SK-N-MC (cell line): Measurements from ENCODE around the gene SWT1.
"Not testable (repeated sequence)": the region's sequence is repeated elsewhere in the genome, so short reads cannot be mapped to it uniquely, and the experiment has no call there.

Experiments
- DNase-seq: peaks from one replicate; pipeline ENCODE4 v3.0.0-alpha.2; 2011; ENCODE audit warnings: low read depth, low spot score
- H3K27ac ChIP-seq: fragments of 200-600 bp; sonication (generic); 2 replicates; pipeline ENCODE4 v1.5.1; 2016; ENCODE audit warnings: mixed run types
- H3K36me3 ChIP-seq: fragments of 200-600 bp; sonication (generic); 2 replicates; pipeline ENCODE4 v1.6.1; 2017; ENCODE audit warnings: antibody characterized with exemption, low read length, mixed read lengths; ENCODE audit not compliant: insufficient read depth
- H3K4me3 ChIP-seq: fragments of 200-600 bp; sonication (generic); 2 replicates; pipeline ENCODE4 v1.5.1; 2016
- H3K9ac ChIP-seq: fragments of 200-600 bp; sonication (generic); 2 replicates; pipeline ENCODE4 v1.8.0; 2017; ENCODE audit warnings: mixed run types, mixed read lengths; ENCODE audit not compliant: insufficient read length
- H3K9me3 ChIP-seq: fragments of 200-600 bp; sonication (generic); 2 replicates; pipeline ENCODE4 v1.6.1; 2017; ENCODE audit warnings: low read depth, mild to moderate bottlenecking, antibody characterized with exemption, low read length, moderate library complexity, mixed read lengths
- EZH2 ChIP-seq: fragments of 200-600 bp; sonication (generic); IDR thresholded peaks from one replicate; pipeline ENCODE4 v1.6.1; 2017; ENCODE audit warnings: antibody characterized with exemption
- FOXP2 ChIP-seq: optimal IDR thresholded peaks from 2 replicates; pipeline ENCODE3; 2011; ENCODE audit warnings: mild to moderate bottlenecking, moderate library complexity; ENCODE audit not compliant: insufficient read depth; ENCODE audit errors: extremely low read length, control extremely low read depth
- POLR2AphosphoS5 ChIP-seq: IDR thresholded peaks from 2 replicates; pipeline ENCODE4 v1.6.1; 2012; ENCODE audit warnings: mild to moderate bottlenecking, low read depth, low read length, borderline replicate concordance

SWT1 gene

GRCh38 chr1:185208626-185209180 lies 51.7 kb downstream of the SWT1 start:
- no peaks in the 10 kb centered on the region for H3K9me3 ChIP-seq
- H3K4me3 ChIP-seq: no peak overlapping the region
- H3K27ac ChIP-seq: no peak overlapping the region
- H3K36me3 ChIP-seq: no peaks in the 10 kb centered on the region
- H3K9ac ChIP-seq: no peak overlapping the region
- no peak for DNase-seq
- TF ChIP-seq POLR2AphosphoS5 (no peak), FOXP2 (no peak), EZH2 (no peak)

GRCh38 chr1:185209357-185209756 lies 52.4 kb downstream of the SWT1 start:
- H3K9me3 ChIP-seq, H3K4me3 ChIP-seq, H3K9ac ChIP-seq, H3K27ac ChIP-seq, DNase-seq, H3K36me3 ChIP-seq: not testable (repeated sequence)

- no peak for DNase-seq
- H3K27ac ChIP-seq: peak overlapping the region; percentile 59
- no peak overlapping the region for H3K4me3 ChIP-seq
- TF ChIP-seq POLR2AphosphoS5 (no peak), EZH2 (no peak), FOXP2 (no peak)
- no peaks in the 10 kb centered on the region for H3K36me3 ChIP-seq
- no peaks in the 10 kb centered on the region for H3K9me3 ChIP-seq
- H3K9ac ChIP-seq: no peak overlapping the region
Measured at GRCh38 chr1:185213091-185213490, 56.1 kb downstream of the SWT1 start.

DNA sequence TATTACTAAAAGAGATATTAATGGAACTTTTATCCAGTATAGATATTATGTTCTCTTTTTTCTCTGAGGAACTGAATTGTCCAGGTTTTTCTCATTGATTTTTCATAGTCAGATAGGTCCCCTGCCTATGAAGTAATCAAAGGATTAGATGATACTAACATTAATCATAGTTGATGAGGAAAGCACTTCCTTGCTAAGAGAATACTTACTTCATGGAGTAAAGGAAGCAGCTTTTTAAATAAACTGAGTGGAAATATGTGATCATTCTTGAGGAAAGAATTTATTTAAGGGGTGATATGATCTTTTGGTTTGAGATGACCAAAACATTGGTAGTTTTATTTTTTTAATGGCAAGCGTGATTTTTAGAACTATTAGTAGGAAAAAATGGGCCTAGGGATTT lies 58.9 kb downstream of the SWT1 start:
- H3K4me3 ChIP-seq: no peak overlapping the region
- TF ChIP-seq FOXP2 (no peak), EZH2 (no peak), POLR2AphosphoS5 (no peak)
- H3K27ac ChIP-seq: no peak overlapping the region
- H3K36me3 ChIP-seq: no peaks in the 10 kb centered on the region
- H3K9me3 ChIP-seq: no peaks in the 10 kb centered on the region
- no peak overlapping the region for H3K9ac ChIP-seq
- DNase-seq: no peak

DNA sequence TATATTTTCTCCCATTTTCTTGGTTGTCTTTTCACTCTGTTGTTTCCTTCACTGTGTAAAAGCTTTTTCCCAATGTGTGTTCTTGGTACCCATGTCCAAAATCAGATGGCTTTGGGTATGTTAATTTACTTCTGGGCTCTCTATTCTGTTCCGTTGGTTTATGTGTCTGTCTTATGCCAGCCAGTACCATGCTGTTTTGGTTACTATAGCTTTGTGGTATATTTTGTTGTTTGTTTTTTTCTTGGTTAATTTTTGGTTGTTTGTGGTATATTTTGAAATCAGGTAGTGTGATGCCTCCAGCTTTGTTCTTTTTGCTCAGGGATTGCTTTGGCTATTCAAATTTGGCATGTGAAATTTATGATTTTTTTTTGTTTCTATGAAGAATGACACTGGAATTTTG lies 67.2 kb downstream of the SWT1 start:
- H3K27ac ChIP-seq: no peak overlapping the region
- no peak overlapping the region for H3K4me3 ChIP-seq
- peaks cover 7% of the 10 kb centered on the region; the same call in 1 of the 2 replicates for H3K36me3 ChIP-seq
- DNase-seq: no peak
- TF ChIP-seq POLR2AphosphoS5 (no peak), FOXP2 (no peak), EZH2 (no peak)
- no peak overlapping the region for H3K9ac ChIP-seq
- peaks cover 9% of the 10 kb centered on the region; the same call in 1 of the 2 replicates for H3K9me3 ChIP-seq

GRCh38 chr1:185227161-185227560 lies 70.2 kb downstream of the SWT1 start:
- H3K9ac ChIP-seq: no peak overlapping the region
- H3K27ac ChIP-seq: no peak overlapping the region
- H3K4me3 ChIP-seq: no peak overlapping the region
- DNase-seq: no peak
- peaks cover 9% of the 10 kb centered on the region; the same call in 1 of the 2 replicates for H3K9me3 ChIP-seq
- peaks cover 7% of the 10 kb centered on the region; the same call in 1 of the 2 replicates for H3K36me3 ChIP-seq
- TF ChIP-seq POLR2AphosphoS5 (no peak), FOXP2 (no peak), EZH2 (no peak)

DNA sequence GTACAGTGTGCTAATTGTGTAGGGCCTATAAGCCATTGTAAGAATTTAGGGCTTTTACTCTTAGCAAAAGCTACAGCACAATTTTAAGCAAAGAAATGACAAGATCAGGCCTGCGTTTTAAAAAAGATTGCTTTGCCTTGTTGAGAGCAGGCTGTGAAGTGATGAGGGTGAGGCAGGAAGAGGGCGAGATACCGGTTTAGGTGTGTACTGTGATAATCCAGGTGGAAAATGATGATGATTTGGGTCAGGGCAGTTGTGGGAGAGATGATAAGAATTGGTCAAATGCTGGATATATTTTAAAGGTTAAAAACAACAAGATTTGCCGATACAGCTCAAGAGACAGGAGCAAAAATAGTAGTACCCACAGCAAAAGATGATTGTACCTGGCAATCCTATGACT lies 72.0 kb downstream of the SWT1 start:
- Histone ChIP-seq H3K27ac (no peak overlapping the region), H3K36me3 (0 out of 2 replicates have a peak, but pooled peaks cover under 1% of the 10 kb centered on the region), H3K9ac (no peak overlapping the region), H3K4me3 (no peak overlapping the region), H3K9me3 (peaks cover 5% of the 10 kb centered on the region; the same call in 1 of the 2 replicates)
- TF ChIP-seq EZH2: no peak
- TF ChIP-seq FOXP2: no peak
- TF ChIP-seq POLR2AphosphoS5: no peak
- no peak for DNase-seq

DNA sequence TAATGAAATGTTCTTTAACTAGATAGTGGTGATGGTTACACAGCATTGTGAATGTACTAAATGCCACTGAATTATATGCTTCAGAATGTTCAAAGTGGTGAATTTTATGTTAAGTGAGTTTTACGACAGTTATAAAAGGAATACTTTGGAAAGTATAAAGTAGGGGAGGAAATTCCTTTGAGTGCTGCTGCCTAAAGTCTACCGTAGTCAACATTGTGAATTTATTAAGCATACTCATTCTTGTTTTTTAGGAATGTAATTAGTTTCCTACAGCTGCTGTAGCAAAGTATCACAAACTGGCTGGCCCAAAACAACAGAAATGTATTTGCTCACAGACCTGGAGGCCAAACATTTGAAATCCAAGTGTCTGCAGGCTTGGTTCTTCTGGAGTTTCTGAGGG lies 73.0 kb downstream of the SWT1 start:
- no peaks in the 10 kb centered on the region for H3K9me3 ChIP-seq
- H3K36me3 ChIP-seq: no peaks in the 10 kb centered on the region
- TF ChIP-seq FOXP2: no peak
- TF ChIP-seq EZH2: no peak
- TF ChIP-seq POLR2AphosphoS5: no peak
- DNase-seq: peak; percentile 42
- H3K27ac ChIP-seq: peak overlapping the region; percentile 87
- peak overlapping the region; percentile 51 for H3K4me3 ChIP-seq
- H3K9ac ChIP-seq: no peak overlapping the region

GRCh38 chr1:185232874-185233273 lies 75.9 kb downstream of the SWT1 start:
- Histone ChIP-seq H3K4me3 (no peak overlapping the region), H3K27ac (no peak overlapping the region), H3K36me3 (no peaks in the 10 kb centered on the region), H3K9ac (no peak overlapping the region), H3K9me3 (peaks cover 2% of the 10 kb centered on the region; the same call in 1 of the 2 replicates)
- TF ChIP-seq FOXP2 (no peak), EZH2 (no peak), POLR2AphosphoS5 (no peak)
- no peak for DNase-seq

DNA sequence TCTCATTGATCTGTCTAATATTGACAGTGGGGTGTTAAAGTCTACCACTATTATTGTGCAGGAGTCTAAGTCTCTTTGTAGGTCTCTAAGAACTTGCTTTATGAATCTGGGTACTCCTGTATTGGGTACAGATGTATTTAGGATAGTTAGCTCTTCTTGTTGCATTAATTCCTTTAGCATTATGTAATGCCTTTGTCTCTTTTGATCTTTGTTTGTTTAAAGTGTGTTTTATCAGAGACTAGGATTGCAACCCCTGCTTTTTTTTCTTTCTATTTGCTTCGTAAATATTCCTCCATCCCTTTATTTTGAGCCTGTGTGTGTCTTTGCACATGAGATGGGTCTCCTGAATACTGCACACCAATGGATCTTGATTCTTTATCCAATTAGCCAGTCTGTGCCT lies 77.2 kb downstream of the SWT1 start:
- not testable (repeated sequence) for H3K36me3 ChIP-seq, H3K27ac ChIP-seq, H3K9me3 ChIP-seq, H3K9ac ChIP-seq, H3K4me3 ChIP-seq, DNase-seq

- DNase-seq, H3K9ac ChIP-seq, H3K36me3 ChIP-seq, H3K27ac ChIP-seq, H3K9me3 ChIP-seq, H3K4me3 ChIP-seq: not testable (repeated sequence)
Measured at GRCh38 chr1:185237176-185237575, 80.2 kb downstream of the SWT1 start.
